ENCODE results near the gene CERKL.

CERKL gene

DNA sequence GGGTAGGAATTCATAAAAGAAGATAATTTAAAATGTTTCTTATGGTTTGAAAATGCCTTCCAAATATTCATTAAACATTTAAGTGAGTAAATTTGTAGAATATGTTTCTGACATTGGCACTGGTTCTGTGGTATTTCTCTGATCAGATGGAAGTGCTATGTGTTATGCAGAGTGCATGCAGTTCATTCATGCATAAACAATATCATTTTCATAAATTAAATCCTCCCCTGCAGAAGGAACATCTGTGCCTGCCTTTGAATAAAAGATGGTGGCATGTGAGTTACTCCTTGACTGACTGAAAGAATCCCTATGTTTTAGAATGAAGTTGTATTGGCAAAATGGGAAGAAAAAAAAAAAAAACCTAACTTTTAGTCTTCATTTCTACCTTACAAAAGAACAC lies 17.6 kb upstream of the CERKL start:
- Histone ChIP-seq H3K4me3 (ENCODE audit: low read length) (no peak overlapping the region), H3K36me3 (ENCODE audit: control insufficient read depth, insufficient read depth, low read length) (no peaks in the 10 kb centered on the region), H3K9ac (ENCODE audit: low read length) (no peak overlapping the region), H3K4me1 (ENCODE audit: control insufficient read depth, insufficient read depth, low read length) (no peaks in the 10 kb centered on the region), H3K9me3 (ENCODE audit: control insufficient read depth, low read length) (no peaks in the 10 kb centered on the region), H3K27me3 (ENCODE audit: control insufficient read depth, insufficient read depth, low read length) (peaks cover 20% of the 10 kb centered on the region)

DNA sequence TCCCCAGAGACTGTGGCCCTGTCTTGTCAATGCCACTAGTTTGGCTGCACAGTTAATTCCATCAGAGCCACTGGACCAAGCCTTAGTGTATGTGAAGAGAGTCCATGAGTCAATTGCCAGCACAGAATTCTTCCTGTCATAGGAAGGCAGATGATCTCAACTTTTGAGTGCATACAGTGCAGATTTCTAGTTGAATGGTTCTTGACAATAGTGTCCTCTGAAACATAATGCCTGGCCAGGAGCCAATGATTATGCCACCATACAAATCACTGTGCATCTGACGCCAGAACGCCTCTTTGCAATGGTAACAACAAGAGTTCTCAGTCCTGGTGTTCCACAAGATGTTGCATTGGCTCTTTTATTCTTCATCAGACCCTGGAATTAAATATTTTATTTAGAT lies 16.3 kb upstream of the CERKL start:
- H3K9ac ChIP-seq (ENCODE audit: low read length), result no peak overlapping the region
- peaks cover 7% of the 10 kb centered on the region for H3K27me3 ChIP-seq (ENCODE audit: control insufficient read depth, insufficient read depth, low read length)
- no peaks in the 10 kb centered on the region for H3K9me3 ChIP-seq (ENCODE audit: control insufficient read depth, low read length)
- H3K4me1 ChIP-seq (ENCODE audit: control insufficient read depth, insufficient read depth, low read length), result no peaks in the 10 kb centered on the region
- no peak overlapping the region for H3K4me3 ChIP-seq (ENCODE audit: low read length)
- no peaks in the 10 kb centered on the region for H3K36me3 ChIP-seq (ENCODE audit: control insufficient read depth, insufficient read depth, low read length)

DNA sequence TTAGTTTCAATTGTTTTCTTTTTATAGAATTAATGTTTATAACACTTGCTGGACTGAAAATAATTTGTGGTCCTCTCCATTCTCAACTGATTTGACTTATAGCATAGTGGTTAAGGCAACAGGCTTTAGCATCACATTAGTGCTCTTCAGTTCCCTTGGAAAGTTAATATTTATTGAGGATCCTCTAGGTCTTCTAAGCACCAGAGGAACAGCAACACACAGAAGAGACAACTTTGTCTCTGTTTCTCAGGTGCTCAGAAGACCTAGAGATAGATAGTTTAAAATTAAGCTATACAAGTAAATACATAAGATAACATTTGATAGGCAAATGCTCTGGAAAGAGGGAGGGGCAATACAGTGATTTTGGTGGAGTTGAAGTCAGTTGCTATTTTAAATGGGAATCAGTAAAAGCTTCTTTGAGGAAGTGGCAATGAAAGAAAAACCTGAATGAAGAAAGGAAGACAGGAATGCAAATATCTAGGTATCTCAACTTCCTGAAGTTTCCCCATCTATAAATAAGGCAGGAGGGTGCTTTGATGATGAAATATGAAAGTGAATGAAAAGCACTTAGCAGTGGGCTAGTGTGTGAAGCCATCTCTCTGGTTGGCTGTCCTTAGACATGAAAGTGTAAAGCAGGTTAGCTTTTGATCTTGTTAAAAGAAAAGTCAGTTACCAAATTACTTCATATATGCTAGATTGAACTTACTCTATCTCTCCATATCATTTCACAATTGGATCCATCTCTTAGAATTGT lies 15.5 kb upstream of the CERKL start:
- H3K27me3 ChIP-seq (ENCODE audit: control insufficient read depth, insufficient read depth, low read length), result no peaks in the 10 kb centered on the region
- H3K4me1 ChIP-seq (ENCODE audit: control insufficient read depth, insufficient read depth, low read length), result no peaks in the 10 kb centered on the region
- H3K4me3 ChIP-seq (ENCODE audit: low read length), result no peak overlapping the region
- H3K9me3 ChIP-seq (ENCODE audit: control insufficient read depth, low read length), result no peaks in the 10 kb centered on the region
- no peaks in the 10 kb centered on the region for H3K36me3 ChIP-seq (ENCODE audit: control insufficient read depth, insufficient read depth, low read length)
- no peak overlapping the region for H3K9ac ChIP-seq (ENCODE audit: low read length)

DNA sequence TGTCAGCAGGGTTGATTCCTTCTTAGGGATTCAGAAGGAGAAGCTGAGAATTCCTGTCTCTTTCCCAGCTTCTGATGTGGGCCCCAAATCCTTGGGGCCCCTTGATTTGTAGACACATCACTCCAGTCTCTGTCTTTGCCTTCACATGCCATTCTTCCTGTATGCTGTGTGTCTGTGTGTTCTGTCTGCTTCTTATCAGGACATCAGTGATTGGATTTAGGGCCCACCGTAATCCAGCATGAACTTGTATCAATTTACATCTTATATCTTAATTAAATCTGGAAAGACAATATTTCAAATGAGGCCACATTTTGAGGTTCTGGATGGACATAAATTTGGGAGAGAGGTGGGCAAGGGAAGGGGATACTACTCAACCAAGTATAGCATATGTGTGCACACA lies 13.7 kb upstream of the CERKL start:
- Histone ChIP-seq H3K9ac (ENCODE audit: low read length) (no peak overlapping the region), H3K4me1 (ENCODE audit: control insufficient read depth, insufficient read depth, low read length) (no peaks in the 10 kb centered on the region), H3K27me3 (ENCODE audit: control insufficient read depth, insufficient read depth, low read length) (no peaks in the 10 kb centered on the region), H3K36me3 (ENCODE audit: control insufficient read depth, insufficient read depth, low read length) (no peaks in the 10 kb centered on the region), H3K9me3 (ENCODE audit: control insufficient read depth, low read length) (no peaks in the 10 kb centered on the region), H3K4me3 (ENCODE audit: low read length) (no peak overlapping the region)

DNA sequence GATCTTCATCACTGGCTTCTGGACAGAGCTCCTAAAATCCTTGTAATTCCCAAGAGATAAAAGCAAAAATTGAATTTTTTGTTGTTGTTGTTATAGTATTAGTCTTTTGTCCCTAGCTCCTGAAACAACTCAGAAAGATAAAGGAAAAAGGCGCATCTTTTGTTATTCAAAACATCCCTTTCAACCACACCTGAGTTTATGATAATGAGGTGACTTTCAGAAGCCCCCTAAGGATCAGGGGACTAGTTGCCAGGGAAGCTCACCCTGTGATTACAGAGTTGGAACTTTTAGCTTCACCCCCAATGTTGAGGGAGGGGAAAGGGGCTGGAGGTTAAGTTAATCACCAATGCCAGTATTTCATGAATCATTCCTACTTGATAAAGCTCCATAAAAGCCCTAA lies 10.3 kb upstream of the CERKL start:
- H3K9ac ChIP-seq (ENCODE audit: low read length), result no peak overlapping the region
- no peaks in the 10 kb centered on the region for H3K27me3 ChIP-seq (ENCODE audit: control insufficient read depth, insufficient read depth, low read length)
- no peaks in the 10 kb centered on the region for H3K4me1 ChIP-seq (ENCODE audit: control insufficient read depth, insufficient read depth, low read length)
- no peaks in the 10 kb centered on the region for H3K9me3 ChIP-seq (ENCODE audit: control insufficient read depth, low read length)
- H3K36me3 ChIP-seq (ENCODE audit: control insufficient read depth, insufficient read depth, low read length), result no peaks in the 10 kb centered on the region
- H3K4me3 ChIP-seq (ENCODE audit: low read length), result no peak overlapping the region

DNA sequence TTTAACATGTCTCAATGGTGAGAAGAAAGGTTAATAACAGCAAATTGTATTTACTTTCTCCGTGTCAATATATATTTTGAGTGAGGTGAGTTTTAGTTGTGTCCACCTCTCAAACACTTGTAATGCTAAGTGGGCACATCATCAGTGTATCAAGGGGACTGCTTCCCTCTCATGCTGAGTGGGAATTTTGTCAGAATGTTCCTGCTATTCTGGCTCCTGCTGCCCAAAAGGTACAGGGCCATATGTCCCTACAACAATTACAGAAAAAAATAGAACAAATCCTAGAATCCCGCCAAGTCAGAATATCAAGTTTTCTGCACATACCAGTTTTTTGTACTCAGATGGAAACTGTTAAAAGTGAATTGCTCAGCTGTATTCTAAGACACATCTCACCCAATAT lies 5.4 kb upstream of the CERKL start:
- H3K9me3 ChIP-seq (ENCODE audit: control insufficient read depth, low read length), result no peaks in the 10 kb centered on the region
- H3K9ac ChIP-seq (ENCODE audit: low read length), result no peak overlapping the region
- peaks cover 6% of the 10 kb centered on the region for H3K27me3 ChIP-seq (ENCODE audit: control insufficient read depth, insufficient read depth, low read length)
- no peaks in the 10 kb centered on the region for H3K36me3 ChIP-seq (ENCODE audit: control insufficient read depth, insufficient read depth, low read length)
- no peak overlapping the region for H3K4me3 ChIP-seq (ENCODE audit: low read length)
- no peaks in the 10 kb centered on the region for H3K4me1 ChIP-seq (ENCODE audit: control insufficient read depth, insufficient read depth, low read length)

DNA sequence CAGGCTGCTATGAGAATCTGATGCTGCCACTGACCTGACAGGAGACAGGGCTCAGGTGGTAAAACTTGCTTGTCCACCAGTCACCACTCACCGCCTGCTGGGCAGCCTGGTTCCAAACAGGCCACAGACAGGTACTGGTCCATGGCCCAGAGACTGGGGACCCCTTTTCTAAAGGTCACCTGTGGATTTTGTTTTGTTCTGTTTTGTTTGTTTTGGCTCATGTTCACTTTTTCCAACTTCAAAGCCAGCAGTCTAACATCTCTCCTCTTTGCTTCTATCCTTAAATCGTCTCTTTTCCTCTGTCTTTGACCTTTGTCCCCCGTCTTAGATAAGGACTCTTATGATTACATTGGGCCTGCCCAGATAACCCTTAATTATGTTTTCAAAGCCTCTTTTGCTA lies 3.3 kb upstream of the CERKL start:
- Histone ChIP-seq H3K4me1 (ENCODE audit: control insufficient read depth, insufficient read depth, low read length) (no peaks in the 10 kb centered on the region), H3K27me3 (ENCODE audit: control insufficient read depth, insufficient read depth, low read length) (peaks cover 16% of the 10 kb centered on the region), H3K9me3 (ENCODE audit: control insufficient read depth, low read length) (no peaks in the 10 kb centered on the region), H3K9ac (ENCODE audit: low read length) (no peak overlapping the region), H3K36me3 (ENCODE audit: control insufficient read depth, insufficient read depth, low read length) (no peaks in the 10 kb centered on the region), H3K4me3 (ENCODE audit: low read length) (no peak overlapping the region)

DNA sequence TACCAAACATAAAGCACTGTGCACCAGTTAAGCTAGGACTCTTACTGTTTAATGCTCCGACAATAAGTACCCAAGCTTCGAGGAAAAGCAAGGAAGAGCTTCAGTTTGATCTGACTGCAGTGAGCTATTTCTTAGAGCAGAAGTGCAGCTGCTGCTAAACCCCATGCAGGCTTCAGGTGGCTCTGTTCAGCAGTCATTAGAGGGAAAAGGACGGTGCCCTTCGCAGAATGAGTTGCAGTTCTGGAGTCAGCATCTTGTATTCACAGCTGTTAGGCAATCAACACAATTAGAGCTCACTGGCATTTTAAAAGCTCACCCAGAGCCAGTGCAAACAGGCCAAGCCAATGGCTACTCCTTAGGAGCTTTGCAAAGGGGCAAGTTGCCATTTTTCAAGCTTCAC lies 1.5 kb upstream of the CERKL start:
- Histone ChIP-seq H3K4me3 (ENCODE audit: low read length) (no peak overlapping the region), H3K4me1 (ENCODE audit: control insufficient read depth, insufficient read depth, low read length) (no peaks in the 10 kb centered on the region), H3K36me3 (ENCODE audit: control insufficient read depth, insufficient read depth, low read length) (no peaks in the 10 kb centered on the region), H3K9ac (ENCODE audit: low read length) (no peak overlapping the region), H3K27me3 (ENCODE audit: control insufficient read depth, insufficient read depth, low read length) (peaks cover 16% of the 10 kb centered on the region), H3K9me3 (ENCODE audit: control insufficient read depth, low read length) (no peaks in the 10 kb centered on the region)

DNA sequence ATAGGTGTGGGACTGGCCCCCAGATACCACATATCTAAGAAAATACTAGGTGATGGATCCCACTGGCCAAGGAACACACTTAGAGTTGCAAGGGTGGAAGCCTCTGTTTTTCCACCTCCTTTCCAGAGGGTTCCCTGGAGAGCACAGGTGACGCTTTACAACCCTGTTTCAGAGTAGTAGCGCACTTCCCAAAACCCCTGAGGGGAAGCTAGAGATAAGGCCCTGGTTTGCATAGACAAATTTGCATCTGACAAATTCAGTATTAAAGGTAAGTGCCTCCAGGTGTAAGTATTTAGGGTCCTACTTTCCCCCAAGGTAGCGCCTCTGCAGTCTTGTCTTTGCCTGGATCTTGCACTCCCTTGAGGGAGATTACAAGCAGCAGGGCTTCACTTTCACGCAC lies 474 bp upstream of the CERKL start:
- no peaks in the 10 kb centered on the region for H3K9me3 ChIP-seq (ENCODE audit: control insufficient read depth, low read length)
- H3K4me3 ChIP-seq (ENCODE audit: low read length), result no peak overlapping the region
- H3K27me3 ChIP-seq (ENCODE audit: control insufficient read depth, insufficient read depth, low read length), result peaks cover 16% of the 10 kb centered on the region
- no peaks in the 10 kb centered on the region for H3K36me3 ChIP-seq (ENCODE audit: control insufficient read depth, insufficient read depth, low read length)
- H3K4me1 ChIP-seq (ENCODE audit: control insufficient read depth, insufficient read depth, low read length), result no peaks in the 10 kb centered on the region
- H3K9ac ChIP-seq (ENCODE audit: low read length), result no peak overlapping the region

DNA sequence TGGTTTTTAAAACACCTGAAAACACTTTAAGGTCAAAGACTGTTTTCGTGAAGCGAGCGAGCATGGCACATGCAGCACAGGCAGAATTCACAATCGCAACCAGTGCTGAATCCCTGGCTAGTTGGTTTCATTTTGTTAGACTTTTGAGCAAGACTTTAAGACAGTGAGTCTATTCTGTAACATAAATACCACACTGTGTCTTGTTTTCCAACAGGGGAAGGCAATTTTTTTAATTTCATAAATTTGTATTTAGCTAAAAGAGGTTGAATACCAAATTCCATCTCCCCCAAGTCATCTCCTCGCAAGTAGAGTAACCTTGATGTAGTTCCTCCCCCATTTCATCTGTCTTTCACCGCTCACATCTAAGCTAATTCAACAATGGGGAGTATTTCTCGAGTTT lies 1.4 kb downstream of the CERKL start:
- Histone ChIP-seq H3K4me1 (ENCODE audit: control insufficient read depth, insufficient read depth, low read length) (no peaks in the 10 kb centered on the region), H3K9ac (ENCODE audit: low read length) (no peak overlapping the region), H3K36me3 (ENCODE audit: control insufficient read depth, insufficient read depth, low read length) (no peaks in the 10 kb centered on the region), H3K9me3 (ENCODE audit: control insufficient read depth, low read length) (no peaks in the 10 kb centered on the region), H3K4me3 (ENCODE audit: low read length) (no peak overlapping the region), H3K27me3 (ENCODE audit: control insufficient read depth, insufficient read depth, low read length) (peaks cover 16% of the 10 kb centered on the region)

DNA sequence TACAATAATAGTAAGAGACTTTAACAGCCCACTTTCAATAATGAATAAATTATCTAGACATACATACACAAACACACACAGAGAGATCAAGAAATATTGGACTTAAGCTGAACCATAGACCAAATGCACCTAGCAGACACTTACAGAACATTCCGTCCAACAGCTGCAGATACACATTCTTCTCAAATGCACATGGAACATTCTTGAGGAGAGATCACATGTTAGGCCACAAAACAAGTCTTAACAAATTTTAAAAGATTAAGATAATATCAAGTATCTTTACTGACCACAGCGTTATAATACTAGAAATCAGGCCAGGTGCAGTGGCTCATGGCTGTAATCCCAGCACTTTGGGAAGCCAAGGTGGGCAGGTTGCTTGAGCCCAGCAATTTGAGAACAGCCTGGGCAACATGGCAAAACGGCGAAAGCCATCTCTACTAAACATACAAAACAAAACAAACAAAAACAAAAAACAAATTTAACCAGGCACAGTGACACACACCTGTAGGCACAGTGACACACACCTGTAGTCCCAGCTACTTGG lies 7.4 kb downstream of the CERKL start:
- H3K4me3 ChIP-seq (ENCODE audit: low read length), result no peak overlapping the region
- H3K4me1 ChIP-seq (ENCODE audit: control insufficient read depth, insufficient read depth, low read length), result no peaks in the 10 kb centered on the region
- H3K9ac ChIP-seq (ENCODE audit: low read length), result no peak overlapping the region
- no peaks in the 10 kb centered on the region for H3K9me3 ChIP-seq (ENCODE audit: control insufficient read depth, low read length)
- H3K27me3 ChIP-seq (ENCODE audit: control insufficient read depth, insufficient read depth, low read length), result no peaks in the 10 kb centered on the region
- no peaks in the 10 kb centered on the region for H3K36me3 ChIP-seq (ENCODE audit: control insufficient read depth, insufficient read depth, low read length)

DNA sequence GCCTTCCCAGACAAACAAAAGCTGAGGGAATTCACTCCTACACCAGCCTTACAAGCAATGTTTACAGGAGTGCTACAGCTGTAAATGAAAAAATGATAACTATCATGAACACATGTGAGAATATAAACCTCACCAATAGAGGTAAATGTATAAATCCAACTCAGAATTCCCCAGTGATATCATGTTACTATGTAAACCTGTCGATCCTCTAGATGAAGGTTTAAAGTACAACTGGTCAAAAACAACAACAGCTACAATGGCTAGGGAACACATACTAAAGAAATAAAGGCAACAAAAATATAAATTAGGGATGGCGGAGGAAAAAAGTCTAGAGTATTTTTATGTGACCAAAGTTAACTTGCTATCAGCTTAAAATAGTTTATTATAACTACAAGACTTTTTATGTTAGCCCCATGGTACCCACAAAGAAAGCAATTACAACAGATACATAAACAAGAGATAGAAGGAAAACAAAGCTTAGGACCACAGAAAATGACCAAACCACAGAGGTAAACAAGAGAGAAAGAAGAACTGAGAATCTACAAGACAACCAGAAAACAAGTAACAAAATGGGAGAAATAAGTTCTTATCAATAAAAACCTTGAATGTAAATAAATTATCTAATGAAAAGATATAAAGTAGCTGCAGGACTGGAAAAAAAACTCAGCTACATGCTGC lies 8.3 kb downstream of the CERKL start:
- H3K4me1 ChIP-seq (ENCODE audit: control insufficient read depth, insufficient read depth, low read length), result no peaks in the 10 kb centered on the region
- no peaks in the 10 kb centered on the region for H3K27me3 ChIP-seq (ENCODE audit: control insufficient read depth, insufficient read depth, low read length)
- H3K36me3 ChIP-seq (ENCODE audit: control insufficient read depth, insufficient read depth, low read length), result no peaks in the 10 kb centered on the region
- no peaks in the 10 kb centered on the region for H3K9me3 ChIP-seq (ENCODE audit: control insufficient read depth, low read length)
- H3K4me3 ChIP-seq (ENCODE audit: low read length), result no peak overlapping the region
- H3K9ac ChIP-seq (ENCODE audit: low read length), result no peak overlapping the region
